ENCODE results near the gene PCDHA7.
"Not testable (repeated sequence)": the region's sequence is repeated elsewhere in the genome, so short reads cannot be mapped to it uniquely, and the experiment has no call there.

- TF ChIP-seq, protein P1, sequence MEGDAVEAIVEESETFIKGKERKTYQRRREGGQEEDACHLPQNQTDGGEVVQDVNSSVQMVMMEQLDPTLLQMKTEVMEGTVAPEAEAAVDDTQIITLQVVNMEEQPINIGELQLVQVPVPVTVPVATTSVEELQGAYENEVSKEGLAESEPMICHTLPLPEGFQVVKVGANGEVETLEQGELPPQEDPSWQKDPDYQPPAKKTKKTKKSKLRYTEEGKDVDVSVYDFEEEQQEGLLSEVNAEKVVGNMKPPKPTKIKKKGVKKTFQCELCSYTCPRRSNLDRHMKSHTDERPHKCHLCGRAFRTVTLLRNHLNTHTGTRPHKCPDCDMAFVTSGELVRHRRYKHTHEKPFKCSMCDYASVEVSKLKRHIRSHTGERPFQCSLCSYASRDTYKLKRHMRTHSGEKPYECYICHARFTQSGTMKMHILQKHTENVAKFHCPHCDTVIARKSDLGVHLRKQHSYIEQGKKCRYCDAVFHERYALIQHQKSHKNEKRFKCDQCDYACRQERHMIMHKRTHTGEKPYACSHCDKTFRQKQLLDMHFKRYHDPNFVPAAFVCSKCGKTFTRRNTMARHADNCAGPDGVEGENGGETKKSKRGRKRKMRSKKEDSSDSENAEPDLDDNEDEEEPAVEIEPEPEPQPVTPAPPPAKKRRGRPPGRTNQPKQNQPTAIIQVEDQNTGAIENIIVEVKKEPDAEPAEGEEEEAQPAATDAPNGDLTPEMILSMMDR (IDR thresholded peaks at IDR 0.05; ENCODE audit: insufficient read depth, low read length, poor library complexity, severe bottlenecking), result not testable (repeated sequence)
- TF ChIP-seq EZH2phosphoT487 (conservative IDR thresholded peaks at IDR 0.05; ENCODE audit: low read length), result not testable (repeated sequence)
Observed at GRCh38 chr5:140876541-140877261, 42.6 kb downstream of the PCDHA7 start.

All from SU-DHL-6 (cell line).